MM.1S (cell line): ENCODE data around the gene PLA2G4B.

ENCODE experiments used
- DNase-seq: peaks from one replicate; pipeline ENCODE4 v3.0.0-alpha.2; 2015
- H2AFZ ChIP-seq: fragments of 300-600 bp; sonication (generic); 2 replicates; pipeline ENCODE4 v1.6.0; 2016; ENCODE audit warnings: antibody characterized with exemption, low read length
- H3F3A ChIP-seq: fragments of 300-600 bp; sonication (generic); 2 replicates; pipeline ENCODE4 v1.6.1; 2016; ENCODE audit warnings: mild to moderate bottlenecking, antibody characterized with exemption, low read length, moderate library complexity, mixed read lengths; ENCODE audit not compliant: insufficient read depth
- H3K27ac ChIP-seq: fragments of 300-600 bp; sonication (generic); 2 replicates; pipeline ENCODE4 v1.5.1; 2016; ENCODE audit warnings: mild to moderate bottlenecking, low read length
- H3K27me3 ChIP-seq: fragments of 300-600 bp; sonication (generic); replicated peaks from 2 replicates; pipeline ENCODE4 v1.6.0; 2016; ENCODE audit warnings: low read length; ENCODE audit not compliant: insufficient read depth
- H3K36me3 ChIP-seq: fragments of 300-600 bp; sonication (generic); replicated peaks from 2 replicates; pipeline ENCODE4 v1.6.1; 2016; ENCODE audit warnings: mild to moderate bottlenecking, low read length, mixed read lengths; ENCODE audit not compliant: insufficient read depth
- H3K4me1 ChIP-seq: fragments of 300-600 bp; sonication (generic); 2 replicates; pipeline ENCODE4 v1.6.1; 2016; ENCODE audit warnings: low read length, mixed read lengths
- H3K4me2 ChIP-seq: fragments of 300-600 bp; sonication (generic); 2 replicates; pipeline ENCODE4 v1.6.0; 2016; ENCODE audit warnings: low read depth, low read length
- H3K4me3 ChIP-seq: fragments of 300-600 bp; sonication (generic); 2 replicates; pipeline ENCODE4 v1.5.1; 2016; ENCODE audit warnings: low read length, mixed read lengths
- H3K79me2 ChIP-seq: fragments of 300-600 bp; sonication (generic); 2 replicates; pipeline ENCODE4 v1.6.1; 2016; ENCODE audit warnings: mixed run types, low read length, mixed read lengths
- H3K9ac ChIP-seq: fragments of 300-600 bp; sonication (generic); 2 replicates; pipeline ENCODE4 v1.6.1; 2016; ENCODE audit warnings: low read length, mixed read lengths
- H3K9me2 ChIP-seq: fragments of 300-600 bp; sonication (generic); replicated peaks from 2 replicates; pipeline ENCODE4 v1.6.1; 2016; ENCODE audit warnings: mild to moderate bottlenecking, low read length, mixed read lengths; ENCODE audit not compliant: insufficient read depth
- H3K9me3 ChIP-seq: fragments of 300-600 bp; sonication (generic); replicated peaks from 2 replicates; pipeline ENCODE4 v1.6.1; 2016; ENCODE audit warnings: mild to moderate bottlenecking, low read length, mixed read lengths; ENCODE audit not compliant: insufficient read depth
- H4K20me1 ChIP-seq: fragments of 300-600 bp; sonication (generic); 2 replicates; pipeline ENCODE4 v1.6.1; 2016; ENCODE audit warnings: mild to moderate bottlenecking, low read length, moderate library complexity, mixed read lengths; ENCODE audit not compliant: insufficient read depth
- CTCF ChIP-seq: fragments of 300-600 bp; sonication (generic); IDR thresholded peaks from 2 replicates; pipeline ENCODE4 v1.5.1; 2016; ENCODE audit warnings: antibody characterized with exemption, low read length, mixed read lengths
- EZH2 ChIP-seq: fragments of 300-600 bp; sonication (generic); optimal IDR thresholded peaks from 2 replicates; pipeline ENCODE3; 2017; ENCODE audit warnings: low read depth, mild to moderate bottlenecking, antibody characterized with exemption, low read length, mixed read lengths
- EZH2phosphoT487 ChIP-seq: fragments of 300-600 bp; sonication (generic); IDR thresholded peaks from 2 replicates; pipeline ENCODE4 v1.6.1; 2018; ENCODE audit warnings: antibody characterized with exemption, low read length

Gene PLA2G4B

DNA sequence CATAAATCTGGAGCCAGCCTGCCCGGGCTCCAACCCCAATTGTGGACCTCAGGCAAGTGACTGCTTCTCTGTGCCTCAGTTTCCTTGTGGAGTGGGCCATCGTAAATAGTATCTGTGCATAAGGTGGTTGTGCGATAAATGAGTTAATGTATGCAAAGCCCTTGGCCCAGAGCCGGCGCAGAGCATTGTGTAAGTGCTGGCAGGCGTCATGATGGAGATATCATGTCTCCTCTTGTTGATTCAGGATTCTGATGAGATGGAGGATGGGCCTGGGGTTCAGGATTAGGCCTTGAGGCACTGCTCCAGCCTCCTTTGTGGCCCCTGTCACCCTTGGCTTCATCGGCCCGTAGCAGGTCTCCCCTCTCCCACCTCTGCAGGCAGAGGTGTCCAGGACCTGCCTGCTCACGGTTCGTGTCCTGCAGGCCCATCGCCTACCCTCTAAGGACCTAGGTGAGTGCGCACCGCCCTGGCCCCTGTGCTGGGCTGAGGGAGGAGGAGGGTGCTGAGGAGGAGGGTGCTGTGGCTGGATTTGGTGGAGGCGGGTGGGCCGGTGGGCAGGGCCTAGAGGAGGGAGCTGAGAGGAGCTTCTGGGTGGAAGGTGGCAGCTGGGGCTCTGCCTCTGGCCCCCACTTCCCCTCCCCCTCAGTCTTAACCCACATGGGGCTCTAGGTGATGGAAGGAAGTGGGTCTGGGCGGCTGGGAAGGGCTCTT, 1.3 kb downstream of the PLA2G4B start:
- H3K9me3 ChIP-seq = no peaks in the 10 kb centered on the region
- no peak overlapping the region for H3K27ac ChIP-seq
- no peak for TF ChIP-seq EZH2
- no peak overlapping the region for H3K9ac ChIP-seq
- H3F3A ChIP-seq = no peaks in the 10 kb centered on the region
- H3K4me2 ChIP-seq = no peak overlapping the region
- H3K36me3 ChIP-seq = no peaks in the 10 kb centered on the region
- H3K79me2 ChIP-seq = no peaks in the 10 kb centered on the region
- no peaks in the 10 kb centered on the region for H4K20me1 ChIP-seq
- H3K9me2 ChIP-seq = no peaks in the 10 kb centered on the region
- DNase-seq = no peak
- no peaks in the 10 kb centered on the region for H3K4me1 ChIP-seq
- H2AFZ ChIP-seq = no peak overlapping the region
- no peak overlapping the region for H3K4me3 ChIP-seq
- H3K27me3 ChIP-seq = no peaks in the 10 kb centered on the region

DNA sequence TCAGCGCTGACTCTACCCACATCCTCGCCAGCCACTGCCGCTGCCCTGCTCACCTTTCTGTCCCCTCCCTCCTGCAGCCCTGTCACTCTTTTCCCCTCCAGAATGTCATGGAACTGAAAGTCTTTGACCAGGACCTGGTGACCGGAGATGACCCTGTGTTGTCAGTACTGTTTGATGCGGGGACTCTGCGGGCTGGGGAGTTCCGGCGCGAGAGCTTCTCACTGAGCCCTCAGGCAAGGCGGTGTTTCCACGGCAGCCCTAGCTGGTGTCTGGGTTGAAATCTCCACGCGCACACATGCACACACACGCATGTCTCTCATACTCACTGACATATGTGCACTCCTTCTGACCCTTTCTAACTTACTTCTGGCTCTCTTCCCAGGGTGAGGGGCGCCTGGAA, 2.0 kb downstream of the PLA2G4B start:
- no peaks in the 10 kb centered on the region for H3K27me3 ChIP-seq
- no peak overlapping the region for H3K27ac ChIP-seq
- H3K9ac ChIP-seq = no peak overlapping the region
- DNase-seq = no peak
- no peak overlapping the region for H2AFZ ChIP-seq
- no peaks in the 10 kb centered on the region for H3K36me3 ChIP-seq
- no peak overlapping the region for H3K4me3 ChIP-seq
- H3K9me3 ChIP-seq = no peaks in the 10 kb centered on the region
- H3K4me2 ChIP-seq = no peak overlapping the region
- no peaks in the 10 kb centered on the region for H3K4me1 ChIP-seq
- H3F3A ChIP-seq = no peaks in the 10 kb centered on the region
- no peaks in the 10 kb centered on the region for H3K9me2 ChIP-seq
- H3K79me2 ChIP-seq = no peaks in the 10 kb centered on the region
- TF ChIP-seq CTCF = no peak
- TF ChIP-seq EZH2phosphoT487 = no peak
- TF ChIP-seq EZH2 = no peak
- no peaks in the 10 kb centered on the region for H4K20me1 ChIP-seq

DNA sequence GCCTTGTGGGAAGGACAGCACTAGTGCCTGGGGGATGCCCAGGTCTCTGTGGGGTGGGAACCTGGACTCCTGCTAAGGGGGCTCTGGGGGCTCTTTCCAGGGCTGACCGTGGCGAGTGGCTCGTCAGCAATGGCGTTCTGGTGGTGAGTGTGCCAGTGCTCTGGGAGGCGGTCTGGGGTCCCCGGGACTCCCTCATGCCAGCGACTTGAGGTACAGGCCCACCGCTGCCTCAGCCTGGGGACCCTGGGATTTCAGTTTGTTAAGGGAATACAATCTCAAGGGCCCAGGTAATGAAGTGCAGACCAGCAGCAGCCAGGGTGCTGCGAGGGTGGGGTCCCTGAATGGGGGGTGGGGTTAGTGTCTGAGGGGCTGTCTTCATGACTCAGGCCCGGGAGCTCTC, 2.5 kb downstream of the PLA2G4B start:
- no peak overlapping the region for H3K4me2 ChIP-seq
- H3K9ac ChIP-seq = no peak overlapping the region

More for the DNA sequence above, 2.5 kb downstream of the PLA2G4B start:
- Histone ChIP-seq H4K20me1 (no peaks in the 10 kb centered on the region), H3K27me3 (no peaks in the 10 kb centered on the region), H3K4me1 (no peaks in the 10 kb centered on the region), H3K36me3 (no peaks in the 10 kb centered on the region), H2AFZ (no peak overlapping the region), H3F3A (no peaks in the 10 kb centered on the region), H3K79me2 (no peaks in the 10 kb centered on the region), H3K4me3 (no peak overlapping the region), H3K27ac (no peak overlapping the region), H3K9me3 (no peaks in the 10 kb centered on the region), H3K9me2 (no peaks in the 10 kb centered on the region)
- DNase-seq = no peak
- TF ChIP-seq EZH2phosphoT487 (no peak), CTCF (no peak), EZH2 (no peak)
